Naive thymus-derived CD8-positive, alpha-beta T cell (primary cell): ENCODE data around the gene GLS2. TPM values are rescaled to one million over a fixed set of nuclear protein-coding genes. Genes with fewer than 3 reads are reported as not detected.
"Not testable (repeated sequence)": the region's sequence is repeated elsewhere in the genome, so short reads cannot be mapped to it uniquely, and the experiment has no call there.

Experiments used
- ATAC-seq, 2 donors: fragments of 150-1000 bp; cut with Tn5 transposase in 1 of 2; sonication (Bioruptor Pico), chemical (Tn5 transposase) in 1 of 2; 1 replicate in 1 of 2; 2 replicates in 1 of 2; pipeline ENCODE4 v1.10.0; 2021; ENCODE audit warnings: mild to moderate bottlenecking in 2 of 2, moderate library complexity in 2 of 2
- POLR2A ChIA-PET: fragments of 350-600 bp; sonication (Branson Sonifier 250); formaldehyde crosslinking; loops from one replicate; lab custom pipeline; 2021; ENCODE audit warnings: antibody characterized with exemption; lab: Charles Lee
- DNase-seq, 10 donors: peaks; one replicate each; pipeline versions ENCODE4 v3.0.0 to v3.0.0-alpha.2; 2020 to 2022
- H3K27ac Mint-ChIP-seq, 10 donors: one replicate each; pipeline ENCODE4 v1.8.0; 2020 to 2022; ENCODE audit warnings: mild to moderate bottlenecking in 10 of 10, mixed read lengths in 10 of 10, moderate library complexity in 4 of 10, inconsistent platforms in 1 of 10
- H3K27me3 Mint-ChIP-seq, 5 donors: one replicate each; pipeline ENCODE4 v1.8.0; 2021 to 2022; ENCODE audit warnings: mixed read lengths in 5 of 5
- H3K36me3 Mint-ChIP-seq, 3 donors: one replicate each; pipeline ENCODE4 v1.8.0; 2020 to 2022; ENCODE audit warnings: mixed read lengths in 3 of 3, mild to moderate bottlenecking in 2 of 3, inconsistent platforms in 1 of 3
- H3K4me1 Mint-ChIP-seq, 4 donors: one replicate each; pipeline ENCODE4 v1.8.0; 2021 to 2022; ENCODE audit warnings: mixed read lengths in 4 of 4
- H3K4me3 Mint-ChIP-seq, 10 donors: one replicate each; pipeline ENCODE4 v1.8.0; 2020 to 2022; ENCODE audit warnings: mild to moderate bottlenecking in 10 of 10, mixed read lengths in 10 of 10, moderate library complexity in 6 of 10, inconsistent platforms in 1 of 10
- H3K9me3 Mint-ChIP-seq, 9 donors: one replicate each; pipeline ENCODE4 v1.8.0; 2020 to 2022; ENCODE audit warnings: mixed read lengths in 9 of 9, mild to moderate bottlenecking in 3 of 9, inconsistent platforms in 1 of 9, moderate library complexity in 1 of 9
- polyA plus RNA-seq, 3 donors: library from polyadenylated mRNA; unstranded; fragments of 300-500 nt; fragmentation: Illumina TruSeq; gene quantifications; one replicate each; pipeline ENCODE4 v1.2.3, GENCODE V29; 2021
- total RNA-seq, 8 experiments: library from RNA in 2 of 8; stranded (reverse) in 2 of 8; gene quantifications; one replicate each; pipeline ENCODE4 v1.2.3 and lab custom pipeline; 2021 to 2026

GLS2 gene
- total and polyA plus RNA-seq, 5 experiments from 2014 or later = 3.2 to 11.5 (median 6.5) TPM

DNA sequence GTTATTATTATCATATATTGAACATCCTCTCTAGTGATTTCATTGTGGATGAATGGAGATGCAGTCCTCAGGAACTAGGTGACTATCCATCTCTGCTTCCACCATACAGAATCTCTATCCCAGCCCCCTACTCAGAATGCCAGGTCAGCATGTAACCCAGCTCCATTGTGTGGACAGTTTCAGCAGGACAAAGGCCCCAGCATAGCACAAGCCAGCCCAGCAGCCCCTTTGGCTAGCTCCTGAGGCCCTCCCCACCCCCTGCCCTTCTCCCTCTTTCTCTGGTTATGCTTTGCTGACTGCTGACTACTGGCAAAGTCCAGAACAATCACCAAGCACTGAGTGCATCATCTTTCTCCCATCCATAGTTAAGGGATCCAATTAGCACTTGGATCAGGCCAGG is 25.4 kb downstream of the GLS2 start:
- POLR2A ChIA-PET = interaction anchor here (1.4 kb wide), 1 partner anchor 147 kb away, joined by 3 read pairs; the partner anchor contains the start of gene CNPY2
- ATAC-seq (no peak), DNase-seq (no peak)
- Mint-ChIP-seq H3K4me1 (peaks cover 3 to 11% (median 6%) of the 10 kb centered on the region in 4 donors), H3K27ac (no peak overlapping the region), H3K36me3 (no peaks in the 10 kb centered on the region), H3K9me3 (no peaks in the 10 kb centered on the region), H3K27me3 (no peaks in the 10 kb centered on the region), H3K4me3 (no peak overlapping the region)

GRCh38 chr12:56461235-56462159 is 26.5 kb downstream of the GLS2 start:
- H3K27me3 Mint-ChIP-seq = no peaks in the 10 kb centered on the region
- POLR2A ChIA-PET = interaction anchor here (0.7 to 3.4 kb wide), 5 partner anchors 12 to 203 kb away, joined by 3 to 13 read pairs (median 3); partner anchors contain the start of genes ANKRD52, CNPY2 and TIMELESS
- H3K9me3 Mint-ChIP-seq = no peaks in the 10 kb centered on the region
- DNase-seq (no peak), ATAC-seq (no peak)
- H3K36me3 Mint-ChIP-seq = no peaks in the 10 kb centered on the region
- no peak overlapping the region for H3K27ac Mint-ChIP-seq
- H3K4me1 Mint-ChIP-seq = peaks cover 3 to 9% (median 6%) of the 10 kb centered on the region in 4 donors
- no peak overlapping the region for H3K4me3 Mint-ChIP-seq

DNA sequence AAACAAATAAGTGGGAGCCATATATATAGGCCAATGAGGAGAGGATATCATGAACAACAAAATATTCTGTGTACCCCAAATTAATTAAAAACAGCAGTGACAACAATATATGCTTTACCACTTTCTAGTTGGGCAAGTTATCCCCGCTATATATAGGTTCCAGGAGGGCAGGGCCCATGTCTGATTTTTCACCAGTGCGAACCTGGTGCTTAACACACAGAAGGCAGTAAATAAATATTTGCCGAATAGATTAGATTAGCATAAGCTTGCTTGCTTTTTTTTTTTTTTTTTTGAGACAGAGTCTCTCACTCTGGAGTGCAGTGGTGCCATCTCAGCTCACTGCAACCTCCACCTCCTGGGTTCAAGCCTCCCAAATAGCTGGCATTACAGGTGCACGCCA is 30.1 kb downstream of the GLS2 start:
- no peaks in the 10 kb centered on the region for H3K9me3 Mint-ChIP-seq
- no peak overlapping the region for H3K4me3 Mint-ChIP-seq
- POLR2A ChIA-PET = interaction anchor here (1.4 kb wide), 1 partner anchor 10 kb away, joined by 5 read pairs; the partner anchor contains the start of gene SPRYD4
- H3K36me3 Mint-ChIP-seq = no peaks in the 10 kb centered on the region
- peaks cover 0 to 4% (median 0%) of the 10 kb centered on the region in 4 donors for H3K4me1 Mint-ChIP-seq
- H3K27me3 Mint-ChIP-seq = no peaks in the 10 kb centered on the region
- no peak overlapping the region for H3K27ac Mint-ChIP-seq
- DNase-seq (no peak), ATAC-seq (no peak)

GRCh38 chr12:56454557-56454956 is 33.4 kb downstream of the GLS2 start, which contains the start of gene MIP:
Gene MIP (minus strand): TSS chr12:56454657. CDS start chr12:56454613, 44 bp downstream.
- no peaks in the 10 kb centered on the region for H3K9me3 Mint-ChIP-seq
- POLR2A ChIA-PET = interaction anchor here (0.6 to 1.3 kb wide), 2 partner anchors 14 to 110 kb away, joined by 3 read pairs; no protein-coding TSS in a partner anchor
- H3K36me3 Mint-ChIP-seq = no peaks in the 10 kb centered on the region
- H3K4me1 Mint-ChIP-seq = peaks cover 2 to 12% (median 5%) of the 10 kb centered on the region in 4 donors
- DNase-seq = no peak
- H3K27me3 Mint-ChIP-seq = no peaks in the 10 kb centered on the region
- peak within 1 kb of the TSS in 2 of 10 donors; percentile 28 to 68 for H3K27ac Mint-ChIP-seq
- ATAC-seq = no peak
- no peak within 1 kb of the TSS for H3K4me3 Mint-ChIP-seq

- Mint-ChIP-seq H3K36me3 (no peaks in the 10 kb centered on the region), H3K27ac (peak overlapping the region in 3 of 10 donors; percentile 7 to 53 (median 17)), H3K4me3 (peak overlapping the region in 2 of 10 donors; percentile 34 to 57), H3K27me3 (no peaks in the 10 kb centered on the region), H3K4me1 (peaks cover 7 to 28% (median 14%) of the 10 kb centered on the region in 4 donors), H3K9me3 (no peaks in the 10 kb centered on the region)
- ATAC-seq (no peak), DNase-seq (no peak)
- POLR2A ChIA-PET = interaction anchor here (3.9 kb wide), 1 partner anchor 13 kb away, joined by 15 read pairs; no protein-coding TSS in a partner anchor
Measured at GRCh38 chr12:56451147-56451546, 36.8 kb downstream of the GLS2 start.

- Mint-ChIP-seq H3K4me3 (peak overlapping the region in 8 of 10 donors; percentile 27 to 95 (median 92)), H3K27ac (peak overlapping the region in 6 of 10 donors; percentile 93 to 97 (median 96)), H3K36me3 (no peaks in the 10 kb centered on the region), H3K4me1 (peaks cover 7 to 28% (median 14%) of the 10 kb centered on the region in 4 donors), H3K27me3 (no peaks in the 10 kb centered on the region), H3K9me3 (no peaks in the 10 kb centered on the region)
- no peak for DNase-seq
- ATAC-seq = no peak
- POLR2A ChIA-PET = interaction anchor here (1.4 to 3.9 kb wide), 4 partner anchors 14 to 332 kb away, joined by 3 to 15 read pairs (median 12); partner anchors contain the start of genes RNF41, STAT2 and ZC3H10
Measured at GRCh38 chr12:56450241-56450640, 37.7 kb downstream of the GLS2 start.

- no peak for ATAC-seq
Measured at GRCh38 chr12:56449622-56449984, 38.4 kb downstream of the GLS2 start.

DNA sequence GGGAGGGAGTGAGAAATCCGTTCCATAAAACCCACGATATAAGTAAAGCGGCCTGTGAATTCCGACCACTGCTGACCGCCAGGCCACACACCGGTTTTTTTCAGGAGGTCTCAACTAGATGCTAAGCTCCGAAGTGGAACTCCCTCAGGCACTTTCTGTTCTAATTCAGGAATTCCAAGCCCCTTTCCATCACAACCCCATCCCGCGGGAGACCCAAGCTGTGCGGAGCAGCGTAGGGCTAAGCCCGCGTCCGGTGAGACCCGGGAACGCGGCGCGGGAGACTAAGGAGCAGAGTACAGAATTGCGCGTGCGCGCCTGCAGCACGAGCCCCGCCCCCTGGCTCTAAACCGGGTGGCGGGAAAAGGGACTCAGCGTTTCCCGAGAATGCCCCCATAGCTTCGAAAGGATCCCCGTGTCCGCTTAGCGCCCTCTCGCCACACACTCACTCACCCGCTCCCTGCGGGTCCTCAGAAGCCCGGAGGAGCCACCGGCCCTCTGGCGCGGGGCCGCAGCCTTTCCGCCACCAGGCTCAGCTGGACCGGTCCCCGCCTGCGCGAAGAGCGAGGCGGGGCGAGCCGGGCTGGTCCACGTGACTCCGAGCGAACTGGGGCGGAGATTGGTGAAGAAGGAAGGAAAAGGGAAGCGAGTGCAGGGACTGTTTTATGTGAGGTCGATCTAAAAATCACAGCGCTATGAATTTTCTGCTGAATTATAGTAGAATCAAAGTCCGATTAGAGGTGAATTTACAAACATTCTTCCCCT is 38.9 kb downstream of the GLS2 start, which contains the start of gene TIMELESS:
Gene TIMELESS, minus strand, starts transcription at position 567 of the 762 bp plus-strand sequence. CDS start 15,256 bp downstream, outside the sequence.
- peak; percentile 72 to 95 (median 80) for DNase-seq
- Mint-ChIP-seq H3K9me3 (peaks cover 0 to 7% (median 0%) of the 10 kb centered on the region in 9 donors), H3K4me3 (peak within 1 kb of the TSS; percentile 88 to 95 (median 92)), H3K27me3 (no peaks in the 10 kb centered on the region), H3K4me1 (peaks cover 12 to 28% (median 14%) of the 10 kb centered on the region in 4 donors), H3K36me3 (peaks cover 0 to 2% (median 0%) of the 10 kb centered on the region in 3 donors), H3K27ac (peak within 1 kb of the TSS; percentile 93 to 97 (median 95))
- POLR2A ChIA-PET = interaction anchor here (0.5 to 3.9 kb wide), 20 partner anchors 10 to 354 kb away, joined by 3 to 15 read pairs (median 4); partner anchors contain the start of genes CNPY2, COQ10A, ESYT1 and IL23A
- ATAC-seq = peak; percentile 97 to 98

More at GRCh38 chr12:56449622-56449984, 38.4 kb downstream of the GLS2 start:
- H3K9me3 Mint-ChIP-seq = peaks cover 0 to 3% (median 0%) of the 10 kb centered on the region in 9 donors
- H3K27me3 Mint-ChIP-seq = no peaks in the 10 kb centered on the region
- peaks cover 10 to 28% (median 14%) of the 10 kb centered on the region in 4 donors for H3K4me1 Mint-ChIP-seq
- POLR2A ChIA-PET = interaction anchor here (0.6 to 3.9 kb wide), 14 partner anchors 11 to 332 kb away, joined by 3 to 15 read pairs (median 6); partner anchors contain the start of genes CNPY2, ESYT1, IL23A and RNF41
- no peaks in the 10 kb centered on the region for H3K36me3 Mint-ChIP-seq
- peak overlapping the region; percentile 93 to 97 (median 95) for H3K27ac Mint-ChIP-seq
- peak overlapping the region; percentile 88 to 95 (median 92) for H3K4me3 Mint-ChIP-seq
- no peak for DNase-seq

DNA sequence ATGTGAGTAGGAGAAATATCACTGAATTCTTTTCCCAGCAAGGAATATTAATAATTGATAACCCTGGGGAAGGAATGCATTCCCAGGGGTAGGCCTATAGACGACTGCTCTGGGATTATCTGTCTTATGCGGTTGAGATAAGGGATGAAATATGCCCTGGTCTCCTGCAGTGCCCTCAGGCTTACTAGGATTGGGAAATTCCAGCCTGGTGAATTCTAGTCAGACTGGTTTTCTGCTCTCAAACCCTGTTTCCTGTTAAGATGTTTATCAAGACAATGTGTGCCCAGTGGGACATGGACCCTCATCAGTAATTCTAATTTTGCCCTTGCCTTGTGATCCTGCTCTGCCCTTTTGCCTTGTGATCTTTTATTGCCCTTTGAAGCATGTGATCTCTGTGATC is 44.8 kb downstream of the GLS2 start:
- H3K27me3 Mint-ChIP-seq, H3K36me3 Mint-ChIP-seq, H3K4me3 Mint-ChIP-seq, ATAC-seq, DNase-seq: not testable (repeated sequence)
- H3K27ac Mint-ChIP-seq = peak overlapping the region in 1 of 10 donors; percentile 50
- H3K9me3 Mint-ChIP-seq = peaks cover 0 to 17% (median 0%) of the 10 kb centered on the region in 9 donors
- peaks cover 3 to 10% (median 8%) of the 10 kb centered on the region in 4 donors for H3K4me1 Mint-ChIP-seq
- POLR2A ChIA-PET = interaction anchor here (0.7 kb wide), 1 partner anchor 637 kb away, joined by 4 read pairs; no protein-coding TSS in a partner anchor

- Mint-ChIP-seq H3K36me3 (peaks cover 0 to 2% (median 0%) of the 10 kb centered on the region in 3 donors), H3K9me3 (no peaks in the 10 kb centered on the region), H3K27ac (peak overlapping the region in 2 of 10 donors; percentile 40 to 45), H3K4me1 (peaks cover 0 to 3% (median 0%) of the 10 kb centered on the region in 4 donors), H3K27me3 (no peaks in the 10 kb centered on the region), H3K4me3 (no peak overlapping the region)
- DNase-seq (no peak), ATAC-seq (no peak)
- POLR2A ChIA-PET = interaction anchor here (0.6 kb wide), 1 partner anchor 579 kb away, joined by 3 read pairs; no protein-coding TSS in a partner anchor
Measured at GRCh38 chr12:56437430-56438176, 50.4 kb downstream of the GLS2 start.

DNA sequence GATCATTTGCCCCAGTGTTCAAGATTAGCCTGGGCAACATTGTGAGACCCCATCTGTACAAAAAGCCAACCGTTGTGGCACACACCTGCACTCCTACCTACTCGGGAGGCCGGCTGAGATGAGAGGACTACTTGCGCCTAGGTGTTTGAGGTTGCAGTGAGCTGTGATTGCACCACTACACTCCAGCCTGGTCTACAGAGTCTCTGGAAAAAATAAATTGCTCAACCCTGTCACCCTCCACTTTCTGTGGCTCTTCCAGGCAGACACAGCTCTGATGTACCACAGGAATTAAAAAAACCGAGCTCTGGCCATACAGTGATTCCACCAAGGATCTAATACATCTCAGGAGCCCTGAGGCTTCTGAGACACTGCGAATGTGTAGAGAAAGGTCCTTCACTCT is 53.1 kb downstream of the GLS2 start:
- Mint-ChIP-seq H3K36me3 (peaks cover 0 to 7% (median 2%) of the 10 kb centered on the region in 3 donors), H3K4me3 (no peak overlapping the region), H3K27ac (peak overlapping the region in 2 of 10 donors; percentile 17 to 53), H3K27me3 (no peaks in the 10 kb centered on the region), H3K9me3 (no peaks in the 10 kb centered on the region), H3K4me1 (peaks cover 0 to 1% (median 0%) of the 10 kb centered on the region in 4 donors)
- ATAC-seq (no peak), DNase-seq (no peak)
- POLR2A ChIA-PET = interaction anchor here (0.7 kb wide), 1 partner anchor 19 kb away, joined by 3 read pairs; no protein-coding TSS in a partner anchor
